Measurements from ENCODE around the gene FOXO3.
A peak's percentile ranks its signal among the peaks of the same experiment; 100 is the strongest.
"Not testable (repeated sequence)": the region's sequence is repeated elsewhere in the genome, so short reads cannot be mapped to it uniquely, and the experiment has no call there.

The FOXO3 gene

GRCh38 chr6:108630050-108630714, 69.5 kb downstream of the FOXO3 start:
- no peak for DNase-seq (ENCODE audit: low spot score)

GRCh38 chr6:108632441-108632840, 71.7 kb downstream of the FOXO3 start:
- DNase-seq (ENCODE audit: low spot score) = no peak

- no peak for DNase-seq (ENCODE audit: low spot score)
Measured at GRCh38 chr6:108633436-108633835, 72.7 kb downstream of the FOXO3 start.

- no peak for DNase-seq (ENCODE audit: low spot score)
Measured at GRCh38 chr6:108635505-108636226, 74.9 kb downstream of the FOXO3 start.

GRCh38 chr6:108637963-108638362, 77.2 kb downstream of the FOXO3 start:
- no peak for DNase-seq (ENCODE audit: low spot score)

- DNase-seq (ENCODE audit: low spot score) = no peak
Measured at GRCh38 chr6:108638993-108639392, 78.3 kb downstream of the FOXO3 start.

- DNase-seq (ENCODE audit: low spot score) = no peak
Measured at GRCh38 chr6:108640104-108640503, 79.4 kb downstream of the FOXO3 start.

- DNase-seq (ENCODE audit: low spot score) = no peak
Measured at GRCh38 chr6:108643184-108643583, 82.5 kb downstream of the FOXO3 start.

- DNase-seq (ENCODE audit: low spot score) = no peak
Measured at GRCh38 chr6:108644252-108644651, 83.5 kb downstream of the FOXO3 start.

GRCh38 chr6:108648191-108648590, 87.5 kb downstream of the FOXO3 start:
- no peak for DNase-seq (ENCODE audit: low spot score)

GRCh38 chr6:108650325-108650724, 89.6 kb downstream of the FOXO3 start:
- DNase-seq (ENCODE audit: low spot score) = no peak

- peak; percentile 50 for DNase-seq (ENCODE audit: low spot score)
Measured at GRCh38 chr6:108650781-108651180, 90.1 kb downstream of the FOXO3 start.

GRCh38 chr6:108651340-108652227, 90.9 kb downstream of the FOXO3 start:
- peak; percentile 81 for DNase-seq (ENCODE audit: low spot score)

- DNase-seq (ENCODE audit: low spot score) = no peak
Measured at GRCh38 chr6:108652375-108652774, 91.7 kb downstream of the FOXO3 start.

- no peak for DNase-seq (ENCODE audit: low spot score)
Measured at GRCh38 chr6:108653949-108654348, 93.2 kb downstream of the FOXO3 start.

GRCh38 chr6:108654465-108655106, 93.9 kb downstream of the FOXO3 start:
- DNase-seq (ENCODE audit: low spot score) = no peak

GRCh38 chr6:108655806-108656651, 95.3 kb downstream of the FOXO3 start:
- DNase-seq (ENCODE audit: low spot score) = peak; percentile 72

GRCh38 chr6:108656836-108657235, 96.1 kb downstream of the FOXO3 start:
- DNase-seq (ENCODE audit: low spot score) = no peak

GRCh38 chr6:108658174-108658573, 97.5 kb downstream of the FOXO3 start:
- DNase-seq (ENCODE audit: low spot score) = no peak

GRCh38 chr6:108658785-108659184, 98.1 kb downstream of the FOXO3 start:
- DNase-seq (ENCODE audit: low spot score) = not testable (repeated sequence)

- DNase-seq (ENCODE audit: low spot score) = no peak
Measured at GRCh38 chr6:108660251-108660650, 99.5 kb downstream of the FOXO3 start.

Measured in AG08395 (cell line).